ENCODE data around the gene CCM2L.

Gene CCM2L

GRCh38 chr20:32069711-32070110 lies 59.5 kb downstream of the CCM2L start:
- Histone ChIP-seq H3K9ac (ENCODE audit: low read depth, low read length) (no peak overlapping the region), H4K20me1 (ENCODE audit: insufficient read depth, low read length) (peaks cover under 1% of the 10 kb centered on the region; the same call in 1 of the 2 replicates), H3K36me3 (ENCODE audit: insufficient read depth, low read length) (no peaks in the 10 kb centered on the region), H2AFZ (ENCODE audit: low read depth, low read length) (no peak overlapping the region), H3K4me2 (ENCODE audit: insufficient read depth, low read length) (no peak overlapping the region), H3K27me3 (ENCODE audit: insufficient read depth, low read length, poor library complexity) (peaks cover 21% of the 10 kb centered on the region), H3K9me3 (ENCODE audit: insufficient read depth, low read length, severe bottlenecking) (no peaks in the 10 kb centered on the region), H3K4me3 (ENCODE audit: low read depth in 1 of 2, low read length in 2 of 2) (no peak overlapping the region), H3K27ac (ENCODE audit: low read length) (no peak overlapping the region), H3K4me1 (ENCODE audit: insufficient read depth, low read length) (no peaks in the 10 kb centered on the region), H3K79me2 (ENCODE audit: insufficient read depth, low read length) (no peaks in the 10 kb centered on the region)
- DNase-seq (no peak), ATAC-seq (ENCODE audit: insufficient read depth, low read depth) (no peak)
- TF ChIP-seq EZH2 (IDR thresholded peaks at IDR 0.05; ENCODE audit: borderline replicate concordance, low read depth, low read length, severe bottlenecking) (no peak), CTCF (IDR thresholded peaks at IDR 0.05; ENCODE audit: borderline replicate concordance, extremely low read depth, low read length, poor library complexity, severe bottlenecking) (no peak)

- no peaks in the 10 kb centered on the region for H3K9me3 ChIP-seq (ENCODE audit: insufficient read depth, low read length, severe bottlenecking)
- H3K9ac ChIP-seq (ENCODE audit: low read depth, low read length) = no peak overlapping the region
- ATAC-seq (ENCODE audit: insufficient read depth, low read depth) = no peak
- H3K4me2 ChIP-seq (ENCODE audit: insufficient read depth, low read length) = no peak overlapping the region
- H2AFZ ChIP-seq (ENCODE audit: low read depth, low read length) = no peak overlapping the region
- TF ChIP-seq EZH2 (IDR thresholded peaks at IDR 0.05; ENCODE audit: borderline replicate concordance, low read depth, low read length, severe bottlenecking) (no peak), CTCF (IDR thresholded peaks at IDR 0.05; ENCODE audit: borderline replicate concordance, extremely low read depth, low read length, poor library complexity, severe bottlenecking) (no peak)
- H3K27me3 ChIP-seq (ENCODE audit: insufficient read depth, low read length, poor library complexity) = peaks cover 24% of the 10 kb centered on the region
- no peaks in the 10 kb centered on the region for H3K79me2 ChIP-seq (ENCODE audit: insufficient read depth, low read length)
- H3K4me3 ChIP-seq (ENCODE audit: low read depth in 1 of 2, low read length in 2 of 2) = no peak overlapping the region
- H4K20me1 ChIP-seq (ENCODE audit: insufficient read depth, low read length) = peaks cover 3% of the 10 kb centered on the region; the same call in 1 of the 2 replicates
- no peak for DNase-seq
- no peaks in the 10 kb centered on the region for H3K36me3 ChIP-seq (ENCODE audit: insufficient read depth, low read length)
- no peaks in the 10 kb centered on the region for H3K4me1 ChIP-seq (ENCODE audit: insufficient read depth, low read length)
- no peak overlapping the region for H3K27ac ChIP-seq (ENCODE audit: low read length)
These were observed 60.0 kb downstream of the CCM2L start for GRCh38 chr20:32070282-32070681.

- H3K9ac ChIP-seq (ENCODE audit: low read depth, low read length) = no peak overlapping the region
- H3K4me1 ChIP-seq (ENCODE audit: insufficient read depth, low read length) = no peaks in the 10 kb centered on the region
- TF ChIP-seq CTCF (IDR thresholded peaks at IDR 0.05; ENCODE audit: borderline replicate concordance, extremely low read depth, low read length, poor library complexity, severe bottlenecking) = no peak
- TF ChIP-seq EZH2 (IDR thresholded peaks at IDR 0.05; ENCODE audit: borderline replicate concordance, low read depth, low read length, severe bottlenecking) = no peak
- no peak overlapping the region for H2AFZ ChIP-seq (ENCODE audit: low read depth, low read length)
- H3K36me3 ChIP-seq (ENCODE audit: insufficient read depth, low read length) = no peaks in the 10 kb centered on the region
- H3K4me3 ChIP-seq (ENCODE audit: low read depth in 1 of 2, low read length in 2 of 2) = no peak overlapping the region
- no peak overlapping the region for H3K27ac ChIP-seq (ENCODE audit: low read length)
- DNase-seq (no peak), ATAC-seq (ENCODE audit: insufficient read depth, low read depth) (no peak)
- H3K4me2 ChIP-seq (ENCODE audit: insufficient read depth, low read length) = no peak overlapping the region
- H3K79me2 ChIP-seq (ENCODE audit: insufficient read depth, low read length) = no peaks in the 10 kb centered on the region
- H3K9me3 ChIP-seq (ENCODE audit: insufficient read depth, low read length, severe bottlenecking) = no peaks in the 10 kb centered on the region
- peaks cover 3% of the 10 kb centered on the region; the same call in 1 of the 2 replicates for H4K20me1 ChIP-seq (ENCODE audit: insufficient read depth, low read length)
- peaks cover 24% of the 10 kb centered on the region for H3K27me3 ChIP-seq (ENCODE audit: insufficient read depth, low read length, poor library complexity)
These were observed 60.5 kb downstream of the CCM2L start for GRCh38 chr20:32070690-32071213.
